ENCODE measurements around the gene CIT.

DNA sequence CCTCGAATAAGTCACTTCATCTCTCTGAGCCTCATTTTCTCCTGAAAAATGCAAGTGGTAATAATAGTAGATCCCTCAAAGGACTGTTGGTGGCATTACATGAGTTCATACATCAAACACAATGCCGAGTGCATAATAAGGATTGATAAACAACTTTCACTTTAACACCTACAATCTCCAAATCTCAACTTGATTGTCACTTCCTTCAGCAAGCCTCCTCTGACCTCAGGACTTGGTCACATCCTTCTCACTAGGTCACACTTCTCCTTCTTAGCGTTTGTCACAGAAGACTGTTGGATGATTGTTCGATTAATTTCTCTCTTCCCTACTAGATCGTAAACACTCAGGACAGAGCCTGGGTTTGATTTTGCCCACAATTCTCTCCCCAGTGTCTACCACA is 217.0 kb downstream of the CIT start:
- TF ChIP-seq GATA2 (IDR thresholded peaks at IDR 0.05; ENCODE audit: low read depth, low read length) (no peak), GATA3 (IDR thresholded peaks at IDR 0.05; ENCODE audit: low read depth, low read length) (no peak)

Data from SH-SY5Y (cell line).